NOMO-1 treated with DMSO at 0.1 percent for 48 hours (cell line): Measurements from ENCODE around the gene GPRIN1.

ENCODE experiments used
- DNase-seq: peaks from one replicate; lab custom pipeline; 2025; ENCODE audit not compliant: unreplicated experiment; lab: John Stamatoyannopoulos, UW

Gene GPRIN1

DNA sequence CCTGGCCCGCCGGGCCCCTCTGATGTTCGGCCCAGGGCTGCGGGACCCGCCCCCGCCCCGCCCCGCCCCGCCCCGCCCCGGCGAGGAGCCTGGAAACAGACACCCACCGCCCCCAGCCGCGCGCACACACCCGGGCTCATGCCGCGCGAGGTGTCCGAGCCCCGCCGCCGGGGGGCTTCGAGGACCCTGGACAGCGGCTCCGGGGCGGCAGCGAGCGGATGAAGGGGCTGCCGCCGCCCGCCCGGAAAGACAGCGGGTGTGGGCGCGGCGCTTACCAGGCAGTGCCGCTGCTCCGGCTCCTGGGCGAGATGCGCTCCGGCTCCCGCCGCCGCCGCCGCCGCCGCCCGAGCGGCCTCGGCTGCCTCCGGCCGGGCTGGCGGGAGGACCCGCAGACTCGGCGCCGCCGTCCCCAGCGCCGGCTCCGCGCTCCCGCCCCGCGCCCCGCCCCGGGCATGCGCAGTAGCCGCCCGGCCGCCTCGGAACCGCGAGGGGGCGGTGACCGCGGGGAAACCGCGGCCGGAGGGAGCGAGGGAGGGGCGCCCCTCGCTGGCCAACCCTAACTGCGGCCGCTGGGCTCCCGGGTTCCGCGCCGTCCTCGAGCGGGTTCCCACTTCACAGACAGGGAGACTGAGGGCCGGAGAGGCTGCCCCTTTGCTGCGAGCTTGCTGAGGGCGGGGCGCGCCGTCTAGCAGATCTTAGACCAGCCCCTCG lies at the start of gene GPRIN1:
GPRIN1 (minus strand) TSS at position 433 of the 711 bp plus-strand sequence. CDS start 10,322 bp downstream, outside the sequence.
- peak; percentile 19 for DNase-seq

DNA sequence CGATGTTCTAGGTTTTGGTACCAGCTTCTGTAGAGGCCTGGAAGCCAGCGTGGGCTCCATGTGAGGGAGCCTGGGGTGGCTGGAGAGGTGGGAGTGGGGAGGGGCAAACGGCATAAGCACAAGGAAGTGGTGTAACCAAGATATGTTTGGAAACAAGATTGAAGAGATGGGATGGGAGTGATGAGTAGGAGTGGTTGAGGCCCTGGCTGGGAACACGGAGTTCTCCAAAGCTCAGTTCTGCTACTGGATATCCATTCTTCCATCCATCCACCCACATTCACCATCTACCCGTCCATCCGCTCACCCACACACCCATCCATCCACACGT lies 49.5 kb upstream of the GPRIN1 start:
- no peak for DNase-seq

DNA sequence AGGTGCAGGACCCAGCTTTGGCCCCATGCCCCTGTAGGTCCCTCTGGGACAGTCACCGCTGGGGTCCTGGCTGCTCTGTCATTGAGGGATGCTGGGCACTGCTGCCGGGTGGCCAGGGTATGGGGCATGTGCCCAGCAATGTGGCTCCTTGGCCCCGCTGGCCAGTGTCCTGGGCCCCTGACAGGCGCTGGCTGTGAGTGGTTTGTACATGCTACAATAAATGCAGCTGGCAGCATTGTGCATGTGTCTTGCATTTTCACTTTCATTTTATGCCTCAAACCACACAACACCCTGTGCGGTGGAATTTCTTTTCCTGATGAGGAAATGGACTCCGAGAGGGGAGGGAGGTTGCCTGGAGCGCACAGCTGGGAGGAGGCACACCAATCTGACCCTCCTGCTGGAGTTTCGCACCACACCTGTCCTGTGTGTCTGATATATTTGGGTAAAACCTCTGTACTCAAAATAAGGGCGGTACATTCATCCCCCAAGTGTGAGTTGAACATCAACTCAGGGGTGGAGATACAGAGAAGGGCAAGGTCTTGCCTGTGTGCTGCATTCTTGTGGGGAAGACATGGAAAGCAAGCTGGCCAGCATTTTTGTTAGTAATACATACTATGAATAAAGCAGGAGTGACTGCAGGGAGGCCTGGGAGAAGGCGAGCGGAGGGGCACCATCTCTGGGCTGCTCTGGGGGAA lies 49.0 kb upstream of the GPRIN1 start:
- no peak for DNase-seq

GRCh38 chr5:176658007-176658599 lies 48.1 kb upstream of the GPRIN1 start:
- peak; percentile 45 for DNase-seq

DNA sequence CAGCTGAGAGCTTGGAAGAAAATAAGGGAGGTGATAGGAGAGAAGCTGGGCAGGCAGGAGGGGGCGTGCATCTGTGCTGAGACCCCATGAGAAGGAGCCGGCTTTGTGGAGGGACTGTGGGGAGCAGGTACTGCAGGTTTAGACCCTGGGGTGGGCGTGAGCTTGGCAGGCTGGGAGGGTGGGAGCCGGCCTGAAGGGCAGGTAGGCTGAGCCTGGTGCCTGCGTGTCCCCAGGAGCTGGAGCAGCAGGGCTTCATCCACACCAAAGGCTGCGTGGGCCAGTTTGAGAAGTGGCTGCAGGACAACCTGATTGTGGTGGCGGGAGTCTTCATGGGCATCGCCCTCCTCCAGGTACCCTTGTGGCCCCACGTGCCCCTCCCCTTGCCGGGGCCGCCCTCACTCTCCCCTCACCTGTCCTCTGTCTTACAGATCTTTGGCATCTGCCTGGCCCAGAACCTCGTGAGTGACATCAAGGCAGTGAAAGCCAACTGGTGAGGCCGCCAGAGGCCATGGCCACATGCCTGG lies 46.6 kb upstream of the GPRIN1 start:
- no peak for DNase-seq

GRCh38 chr5:176654856-176655255 lies 44.9 kb upstream of the GPRIN1 start:
- no peak for DNase-seq

DNA sequence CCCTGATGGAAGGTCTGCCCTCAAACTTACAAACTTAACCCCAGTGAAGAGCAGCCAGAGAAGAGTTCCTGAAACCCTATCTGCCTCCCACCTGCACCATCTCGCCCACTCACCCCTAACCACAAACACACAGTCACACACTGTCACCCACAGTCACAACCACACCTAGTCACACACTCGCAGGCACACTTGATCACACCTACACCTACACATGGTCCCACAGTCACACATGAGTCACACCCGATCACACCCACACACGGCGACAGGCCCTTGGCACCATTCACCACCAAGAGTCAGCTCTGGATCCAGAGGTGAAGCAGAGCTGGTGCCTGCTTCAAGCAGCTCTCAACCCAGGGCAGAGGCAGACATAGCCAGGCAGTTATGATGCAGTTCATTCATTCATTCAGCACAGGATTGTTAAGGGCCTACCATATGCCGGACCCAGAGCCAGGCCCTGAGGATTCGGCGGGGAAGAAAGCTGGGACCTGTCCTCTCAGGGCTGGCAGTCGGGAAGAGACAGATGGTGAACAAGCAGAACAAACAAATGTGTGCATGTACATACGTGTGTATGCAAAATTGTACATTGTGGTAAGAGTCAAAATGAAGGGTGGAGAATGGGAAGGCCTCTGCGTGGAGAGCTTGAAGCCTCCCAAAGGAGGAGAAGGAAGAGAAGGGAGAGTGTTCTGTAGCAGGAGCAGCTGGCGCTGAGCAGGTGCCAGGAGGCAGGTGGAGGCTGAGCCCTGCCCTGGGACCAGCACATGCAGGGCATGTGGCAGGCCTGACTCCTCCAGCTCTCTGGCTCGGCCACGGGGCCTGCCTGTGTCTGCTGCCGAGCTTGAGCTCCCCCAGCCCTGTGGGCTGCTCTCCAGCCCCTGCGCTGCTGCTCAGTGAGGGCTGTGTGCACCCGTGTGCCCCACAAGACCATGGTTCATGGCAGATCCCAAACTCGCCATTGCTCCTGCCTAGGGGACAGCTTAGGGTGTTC lies 43.7 kb upstream of the GPRIN1 start:
- no peak for DNase-seq

DNA sequence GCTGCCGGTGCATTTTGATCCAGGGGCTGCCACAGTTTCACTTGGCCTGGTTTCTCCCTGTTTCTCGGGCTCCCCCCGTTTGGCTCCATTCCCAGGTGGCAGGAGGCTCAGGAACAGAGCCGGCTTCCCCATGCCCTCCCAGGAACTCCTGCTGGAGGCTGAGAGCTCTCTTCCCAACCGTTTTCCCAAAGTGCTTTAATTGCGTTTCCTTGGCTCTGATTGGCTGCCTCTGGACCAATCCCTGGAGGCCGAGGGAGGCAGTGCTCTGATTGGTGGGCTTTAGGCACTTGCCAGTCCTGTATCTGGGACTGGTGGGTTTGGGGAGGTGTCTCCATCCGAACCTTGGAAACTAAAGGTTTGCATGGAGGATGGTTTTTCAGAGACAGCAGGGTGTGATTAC lies 42.2 kb upstream of the GPRIN1 start:
- no peak for DNase-seq

- DNase-seq, result no peak
Measured at GRCh38 chr5:176651472-176651980, 41.6 kb upstream of the GPRIN1 start.

- no peak for DNase-seq
Measured at GRCh38 chr5:176650354-176650884, 40.5 kb upstream of the GPRIN1 start.

GRCh38 chr5:176648474-176649194 lies 38.7 kb upstream of the GPRIN1 start:
- DNase-seq, result no peak

DNA sequence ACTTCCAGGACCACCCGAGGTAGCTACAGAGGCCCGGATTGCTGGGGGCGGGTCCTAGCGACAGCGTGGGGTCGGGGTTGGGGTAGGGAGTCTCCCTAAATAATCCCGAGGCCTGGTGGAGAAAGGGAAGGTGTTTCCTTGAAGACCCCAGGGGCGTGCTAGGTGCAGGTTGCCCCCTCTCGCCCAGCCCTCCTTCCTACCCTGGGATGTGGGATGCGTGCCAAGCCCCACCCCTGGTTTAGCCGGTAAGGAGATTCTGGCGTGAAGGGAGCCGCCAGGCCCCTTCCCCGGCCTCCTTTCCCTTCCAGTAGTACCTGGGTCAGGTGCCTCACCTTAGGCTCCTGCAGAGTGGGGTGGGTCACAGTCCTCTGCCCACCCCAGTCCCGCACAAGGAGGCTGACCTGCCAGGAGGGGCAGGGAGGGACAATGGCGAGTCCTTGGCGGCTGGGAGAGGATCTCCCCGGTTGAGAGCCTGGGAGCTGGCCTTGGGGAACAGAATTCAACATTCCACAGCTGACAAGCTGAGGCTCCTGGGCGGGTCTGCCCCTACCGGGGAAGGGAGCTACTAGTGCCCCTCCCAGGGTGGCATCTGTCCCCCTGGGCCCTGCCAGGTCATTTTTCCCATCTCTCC lies 38.0 kb upstream of the GPRIN1 start:
- DNase-seq, result no peak

DNA sequence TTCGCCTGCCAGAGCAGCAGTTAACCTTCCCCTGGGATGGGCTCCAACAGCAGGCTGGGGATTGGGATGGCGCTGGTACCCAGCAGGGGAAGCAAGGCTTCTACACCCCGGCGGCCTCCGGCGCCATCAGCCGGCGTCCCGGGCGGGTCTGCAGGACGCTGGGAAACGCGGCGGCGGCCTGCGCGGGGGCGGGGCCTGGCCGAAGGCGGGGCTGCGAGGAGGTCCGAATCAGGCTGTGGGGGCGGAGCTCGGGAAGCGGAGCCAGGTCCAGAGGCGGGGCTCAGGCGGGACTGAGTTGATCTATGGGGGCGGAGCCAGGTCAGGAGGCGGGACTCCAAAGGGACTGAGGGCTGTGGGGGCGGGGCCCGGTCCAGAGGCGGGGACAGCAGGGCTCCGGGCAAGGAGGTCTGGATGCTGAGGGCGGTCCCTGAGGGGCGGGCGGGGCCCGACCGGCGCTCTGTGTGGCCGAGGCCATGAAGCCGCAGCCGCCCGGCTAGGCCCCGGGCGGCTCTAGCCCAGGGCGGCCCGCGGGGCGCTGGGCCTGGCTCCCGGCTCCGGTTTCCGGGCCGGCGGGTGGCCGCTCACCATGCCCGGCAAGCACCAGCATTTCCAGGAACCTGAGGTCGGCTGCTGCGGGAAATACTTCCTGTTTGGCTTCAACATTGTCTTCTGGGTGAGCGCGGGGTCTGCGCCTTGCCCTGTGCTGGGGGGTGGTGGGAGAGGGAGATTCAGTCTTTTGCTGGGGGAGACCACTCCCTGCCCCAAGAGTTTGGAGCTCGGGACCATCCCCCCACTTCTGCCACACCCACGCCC lies 37.3 kb upstream of the GPRIN1 start, which contains the start of gene TSPAN17:
TSPAN17 (plus strand) TSS at position 455 of the 813 bp plus-strand sequence; CDS start at position 587, 132 bp downstream.
- peak; percentile 98 for DNase-seq

DNA sequence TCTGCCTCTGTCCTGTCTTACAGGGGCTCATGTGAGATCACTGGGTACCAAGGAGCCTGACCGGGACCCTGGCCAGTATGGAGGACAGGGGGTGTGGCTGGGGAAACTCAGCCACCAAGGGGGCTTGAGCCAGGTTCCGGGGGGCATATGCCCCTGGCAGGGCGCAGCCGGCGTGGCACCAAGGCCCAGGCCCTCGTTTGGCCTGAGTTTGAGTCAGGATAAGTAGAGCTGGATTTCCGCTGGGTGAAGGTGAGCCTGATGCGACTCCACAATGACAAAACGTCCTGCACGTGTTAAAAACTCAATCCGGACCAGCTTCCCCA lies 36.7 kb upstream of the GPRIN1 start:
- DNase-seq, result no peak

- DNase-seq, result no peak
Measured at GRCh38 chr5:176646049-176646706, 36.2 kb upstream of the GPRIN1 start.

- no peak for DNase-seq
Measured at GRCh38 chr5:176644878-176645670, 35.1 kb upstream of the GPRIN1 start.

- DNase-seq, result no peak
Measured at GRCh38 chr5:176644294-176644693, 34.3 kb upstream of the GPRIN1 start.
